Measurements from ENCODE around the gene UNC5C. TPM values are rescaled to one million over a fixed set of nuclear protein-coding genes. Genes with fewer than 3 reads are reported as not detected.
A peak's percentile ranks its signal among the peaks of the same experiment; 100 is the strongest.

The UNC5C gene
- total RNA-seq, 2 donors from 2014 or later, result not detected

DNA sequence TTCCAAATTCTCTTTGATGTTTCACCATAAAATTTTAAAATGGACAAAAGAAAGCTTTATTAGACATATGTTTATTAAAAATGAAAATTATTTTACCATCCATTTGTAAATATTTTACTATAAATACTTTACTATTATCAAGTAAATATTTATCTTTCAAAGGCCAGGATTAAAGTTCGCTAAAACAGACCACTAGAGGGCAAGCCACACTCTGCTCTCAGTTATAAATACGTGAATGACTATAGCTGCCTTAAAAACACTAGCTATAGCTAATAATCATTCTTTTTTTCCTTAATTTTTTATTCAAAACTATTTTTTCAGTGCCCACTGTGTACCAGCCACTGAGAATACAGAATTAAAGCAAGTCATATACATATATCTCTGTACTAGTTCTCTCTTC lies 38.6 kb downstream of the UNC5C start:
- no peak for DNase-seq (ENCODE audit: low spot score in 2 of 2)
- no peak for ATAC-seq
- Mint-ChIP-seq H3K9me3 (peaks cover 4 to 5% of the 10 kb centered on the region in 2 donors), H3K27ac (no peak overlapping the region), H3K36me3 (peaks cover 0 to 6% of the 10 kb centered on the region in 2 donors)

DNA sequence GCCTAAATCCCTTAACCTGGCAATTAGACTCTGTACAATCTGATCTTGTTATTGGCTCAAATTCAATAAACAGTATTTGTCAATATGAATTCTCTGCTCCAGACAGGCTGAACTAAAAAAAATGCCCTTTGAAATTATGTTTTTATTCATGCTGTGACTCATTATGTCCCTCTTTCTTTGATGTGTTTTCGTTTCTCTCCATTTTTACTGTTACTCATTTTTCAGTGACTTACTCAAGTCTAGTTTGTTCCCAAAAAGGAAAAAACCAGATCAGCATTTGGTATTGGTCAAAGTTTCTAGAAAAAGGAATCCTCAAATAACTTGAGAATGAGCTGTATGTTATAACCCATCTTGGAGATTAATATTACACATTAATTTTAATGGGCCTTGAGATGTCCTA lies 40.4 kb downstream of the UNC5C start:
- peaks cover 4 to 5% of the 10 kb centered on the region in 2 donors for H3K9me3 Mint-ChIP-seq
- H3K36me3 Mint-ChIP-seq, result peaks cover 0 to 6% of the 10 kb centered on the region in 2 donors
- no peak overlapping the region for H3K27ac Mint-ChIP-seq
- ATAC-seq (peak; percentile 52 to 88), DNase-seq (ENCODE audit: low spot score in 2 of 2) (no peak)

DNA sequence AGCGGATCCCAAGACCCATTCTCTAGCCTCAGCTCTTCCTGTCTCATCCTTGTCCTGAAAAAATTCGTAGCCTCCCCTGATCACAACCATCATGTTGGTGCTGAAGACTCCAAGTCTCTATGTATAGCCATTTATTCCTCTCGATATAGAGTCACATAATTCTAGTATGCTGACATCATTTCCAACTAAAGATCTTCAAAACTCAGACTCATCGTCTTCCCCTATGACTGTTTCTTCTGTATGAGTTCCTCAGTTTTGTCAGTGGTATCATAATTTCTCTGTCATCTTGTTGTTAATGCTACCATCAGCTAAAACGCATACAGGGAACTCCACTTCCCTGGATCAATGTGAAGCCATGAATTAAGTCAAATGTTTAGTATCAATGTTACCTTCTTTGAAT lies 41.2 kb downstream of the UNC5C start:
- Mint-ChIP-seq H3K27ac (no peak overlapping the region), H3K36me3 (peaks cover 0 to 6% of the 10 kb centered on the region in 2 donors), H3K9me3 (peaks cover 4 to 5% of the 10 kb centered on the region in 2 donors)
- ATAC-seq (peak in 1 of 2 donors; percentile 83), DNase-seq (ENCODE audit: low spot score in 2 of 2) (no peak)

DNA sequence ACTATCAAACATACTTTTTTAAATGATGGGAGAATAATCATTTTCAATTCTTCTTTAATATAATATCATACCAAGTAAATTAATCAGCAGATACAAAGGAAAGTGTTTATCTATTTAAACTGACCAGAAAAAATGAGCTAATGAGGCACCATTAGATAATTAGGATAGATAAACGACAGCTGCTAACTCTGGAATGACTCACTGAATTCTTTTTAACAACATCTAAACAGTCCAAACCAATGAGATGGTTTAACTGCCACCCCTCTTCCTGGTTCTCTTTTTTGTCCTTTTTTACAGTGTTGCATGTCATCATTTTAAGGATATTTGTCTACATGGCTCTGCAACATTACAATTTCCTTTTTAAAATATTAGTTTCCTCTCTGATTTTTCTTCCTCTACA lies 41.6 kb downstream of the UNC5C start:
- H3K9me3 Mint-ChIP-seq, result peaks cover 4 to 5% of the 10 kb centered on the region in 2 donors
- no peak for DNase-seq (ENCODE audit: low spot score in 2 of 2)

DNA sequence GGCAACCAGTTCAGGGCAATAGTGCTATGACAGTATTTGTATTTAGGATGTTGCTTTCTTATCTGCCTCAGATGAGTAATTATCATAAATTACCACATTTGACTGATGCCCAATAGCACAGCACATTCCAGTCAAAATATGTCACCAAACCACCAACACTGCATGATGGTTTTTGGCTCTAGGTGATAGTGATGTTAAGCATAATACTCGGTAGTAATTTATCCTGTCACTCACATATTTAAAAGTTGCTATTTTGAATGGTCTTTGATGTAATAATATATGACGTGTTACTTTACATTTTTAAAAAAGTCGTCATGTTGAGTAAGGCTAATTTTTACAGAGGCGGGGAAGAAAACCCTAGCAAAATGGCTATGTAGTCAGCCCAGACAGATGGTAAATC lies 42.5 kb downstream of the UNC5C start:
- H3K36me3 Mint-ChIP-seq, result peaks cover 0 to 6% of the 10 kb centered on the region in 2 donors
- ATAC-seq, result no peak

More for the DNA sequence above, 41.6 kb downstream of the UNC5C start:
- Mint-ChIP-seq H3K36me3 (peaks cover 0 to 6% of the 10 kb centered on the region in 2 donors), H3K27ac (no peak overlapping the region)
- no peak for ATAC-seq

DNA sequence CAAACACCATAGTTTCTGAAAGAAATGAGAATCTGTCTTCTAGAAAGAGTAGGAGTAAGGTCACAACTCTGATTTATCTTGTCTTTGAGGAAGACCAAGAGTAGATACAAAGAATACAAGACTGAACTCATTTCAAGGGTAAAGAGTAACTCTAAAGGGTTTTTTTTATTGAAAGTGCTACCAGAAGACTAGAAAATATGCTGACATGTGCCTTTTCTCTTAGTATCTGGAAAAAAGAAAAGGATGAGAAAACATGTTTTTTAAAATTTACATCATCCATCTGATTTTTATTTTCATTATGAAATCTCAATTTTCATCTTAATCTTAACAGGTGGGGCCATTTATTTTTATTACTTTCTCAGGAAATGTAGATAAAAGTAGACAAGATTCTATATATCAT lies 43.0 kb downstream of the UNC5C start:
- Mint-ChIP-seq H3K9me3 (peaks cover 4 to 5% of the 10 kb centered on the region in 2 donors), H3K36me3 (peaks cover 0 to 6% of the 10 kb centered on the region in 2 donors), H3K27ac (no peak overlapping the region)
- DNase-seq (ENCODE audit: low spot score in 2 of 2) (no peak), ATAC-seq (no peak)

More for the DNA sequence above, 42.5 kb downstream of the UNC5C start:
- Mint-ChIP-seq H3K9me3 (peaks cover 4 to 5% of the 10 kb centered on the region in 2 donors), H3K27ac (no peak overlapping the region)
- no peak for DNase-seq (ENCODE audit: low spot score in 2 of 2)

DNA sequence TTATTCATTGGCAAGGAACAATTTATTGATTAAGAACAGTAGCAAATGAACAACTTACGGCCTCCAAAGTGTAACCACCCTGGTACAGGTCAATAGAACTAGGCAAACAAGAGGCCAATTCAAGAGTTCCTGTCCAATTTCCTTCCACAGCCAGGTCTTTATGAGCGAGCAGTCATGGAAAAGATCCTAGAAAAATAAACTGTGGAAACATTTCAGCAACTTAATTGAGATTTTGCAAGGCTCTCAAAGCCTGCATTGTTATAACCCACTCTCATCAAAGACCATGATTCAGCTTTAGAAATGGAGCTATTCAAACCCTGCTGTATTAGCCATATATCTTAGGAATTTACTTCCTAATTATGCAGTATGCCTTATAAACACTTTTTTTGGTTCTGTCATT lies 43.6 kb downstream of the UNC5C start:
- DNase-seq (ENCODE audit: low spot score in 2 of 2), result no peak
- no peak for ATAC-seq
- H3K9me3 Mint-ChIP-seq, result peaks cover 4 to 5% of the 10 kb centered on the region in 2 donors
- peaks cover 0 to 6% of the 10 kb centered on the region in 2 donors for H3K36me3 Mint-ChIP-seq
- no peak overlapping the region for H3K27ac Mint-ChIP-seq

DNA sequence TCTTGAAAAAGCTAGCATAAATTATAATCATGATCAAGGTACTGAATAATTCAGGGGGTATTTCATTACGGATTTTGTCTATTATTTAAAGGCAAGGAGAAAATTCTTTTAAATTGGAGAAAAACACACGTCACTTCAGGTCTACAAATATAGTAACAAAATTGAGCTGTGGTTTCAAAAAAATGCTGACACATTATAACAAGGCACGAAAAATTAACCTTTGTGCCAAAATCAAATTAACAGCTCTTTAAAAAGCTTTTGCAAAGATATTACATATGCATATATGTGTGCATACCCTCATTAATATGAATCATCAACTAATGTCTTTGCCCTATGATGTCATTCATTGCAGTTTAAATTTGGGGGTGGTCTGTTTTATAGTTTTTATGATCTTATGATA lies 44.3 kb downstream of the UNC5C start:
- H3K27ac Mint-ChIP-seq, result no peak overlapping the region
- H3K9me3 Mint-ChIP-seq, result peaks cover 4 to 5% of the 10 kb centered on the region in 2 donors
- ATAC-seq (no peak), DNase-seq (ENCODE audit: low spot score in 2 of 2) (no peak)
- peaks cover 0 to 6% of the 10 kb centered on the region in 2 donors for H3K36me3 Mint-ChIP-seq

DNA sequence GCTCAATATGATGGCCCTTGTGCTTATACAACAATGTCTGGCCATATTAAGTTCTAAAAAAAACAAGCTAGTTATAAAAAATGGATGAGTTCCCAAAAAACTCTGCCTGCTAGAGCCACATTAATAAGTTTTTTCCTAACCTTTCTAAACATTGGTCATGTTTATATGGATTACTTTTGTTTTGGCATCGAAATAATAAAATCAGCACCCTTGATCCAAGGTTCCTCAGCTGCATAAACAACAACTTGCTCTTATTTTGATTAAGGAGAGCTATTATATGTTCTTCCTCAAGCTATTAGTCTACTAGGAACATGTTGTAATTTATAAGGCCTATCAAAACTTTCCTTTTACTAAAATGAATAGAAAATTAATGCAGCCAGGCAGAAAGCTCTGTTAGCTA lies 48.4 kb downstream of the UNC5C start:
- Mint-ChIP-seq H3K36me3 (no peaks in the 10 kb centered on the region), H3K9me3 (no peaks in the 10 kb centered on the region), H3K27ac (no peak overlapping the region)
- ATAC-seq, result no peak
- no peak for DNase-seq (ENCODE audit: low spot score in 2 of 2)

DNA sequence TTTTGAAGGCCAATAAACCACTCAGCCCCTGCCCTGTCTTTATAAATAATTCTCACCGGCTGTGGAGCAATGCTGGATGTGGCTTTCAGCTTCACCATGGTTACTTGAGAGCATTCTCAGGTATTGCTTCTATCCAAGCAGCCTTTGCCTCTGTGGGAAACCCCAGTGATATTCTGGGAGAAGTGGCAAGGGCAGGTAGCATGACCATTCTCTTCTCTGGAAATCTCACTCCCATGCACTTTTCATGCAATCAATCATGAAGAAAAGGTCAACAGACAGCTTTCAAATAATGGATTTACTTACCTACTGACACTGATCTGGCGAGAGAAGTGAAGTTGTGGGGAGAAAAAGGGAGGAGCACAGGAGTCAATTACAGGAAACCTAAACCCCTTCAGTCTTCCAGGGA lies 49.5 kb downstream of the UNC5C start:
- Mint-ChIP-seq H3K36me3 (no peaks in the 10 kb centered on the region), H3K27ac (no peak overlapping the region), H3K9me3 (no peaks in the 10 kb centered on the region)
- ATAC-seq (no peak), DNase-seq (ENCODE audit: low spot score in 2 of 2) (no peak)

DNA sequence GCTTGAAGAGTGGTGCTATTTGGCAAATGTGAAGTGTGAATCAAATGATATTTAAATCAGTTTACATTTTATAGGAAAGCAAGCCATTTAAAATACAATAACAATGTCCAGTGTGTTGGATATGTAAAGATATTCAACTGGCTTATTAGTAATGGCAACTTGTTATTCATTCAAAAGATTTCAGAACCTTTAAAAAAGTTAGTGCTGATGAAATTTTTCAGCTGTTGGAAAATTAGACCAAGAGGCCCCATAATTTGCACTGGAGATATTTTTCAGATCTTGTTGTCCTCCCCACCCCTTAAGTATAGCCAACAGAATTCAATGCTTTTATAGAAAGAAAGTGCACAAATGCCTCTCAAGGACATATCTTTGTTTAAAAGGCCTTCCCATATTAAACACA lies 54.6 kb downstream of the UNC5C start:
- Mint-ChIP-seq H3K27ac (no peak overlapping the region), H3K9me3 (no peaks in the 10 kb centered on the region), H3K36me3 (no peaks in the 10 kb centered on the region)
- ATAC-seq (no peak), DNase-seq (ENCODE audit: low spot score in 2 of 2) (no peak)

DNA sequence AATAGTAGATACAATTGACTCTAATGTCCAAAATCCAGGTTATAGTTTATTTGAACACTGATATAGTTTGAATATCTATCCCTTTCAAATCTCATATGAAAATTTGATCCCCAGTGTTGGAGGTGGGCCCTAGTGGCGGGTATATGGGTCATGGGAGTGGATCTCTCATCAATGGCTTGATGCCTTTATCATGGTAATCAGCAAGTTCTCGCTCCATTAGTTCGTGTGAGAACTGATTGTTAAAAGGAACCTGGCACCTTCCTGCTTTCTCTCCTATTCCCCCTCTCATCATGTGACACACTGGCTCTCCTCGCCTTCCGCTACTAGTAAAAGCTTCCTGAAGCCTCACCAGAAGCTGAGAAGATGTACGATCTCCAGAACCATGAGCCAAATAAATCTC lies 70.1 kb downstream of the UNC5C start:
- DNase-seq (ENCODE audit: low spot score in 2 of 2) (no peak), ATAC-seq (no peak)
- no peak overlapping the region for H3K27ac Mint-ChIP-seq
- no peaks in the 10 kb centered on the region for H3K36me3 Mint-ChIP-seq
- no peaks in the 10 kb centered on the region for H3K9me3 Mint-ChIP-seq

DNA sequence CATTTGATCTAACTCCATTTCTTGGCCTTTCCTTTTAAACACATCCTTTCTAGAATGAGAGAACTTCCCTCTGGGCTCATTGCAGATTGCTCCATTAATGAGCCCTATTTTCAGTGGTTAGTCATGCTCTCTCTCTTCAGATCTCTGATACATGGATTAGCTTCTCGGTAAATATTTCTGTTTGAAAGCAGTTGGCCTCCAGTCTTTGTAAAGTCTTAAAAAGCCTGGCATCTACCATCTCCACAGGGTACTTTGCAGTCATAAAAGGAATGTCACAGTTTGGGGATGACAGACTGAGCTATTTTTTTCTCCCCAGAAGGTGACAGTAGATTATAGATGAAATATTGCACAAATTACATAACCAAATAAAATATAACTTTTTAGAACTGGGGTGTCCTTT lies 72.7 kb downstream of the UNC5C start:
- DNase-seq (ENCODE audit: low spot score in 2 of 2) (no peak), ATAC-seq (no peak)
- Mint-ChIP-seq H3K27ac (no peak overlapping the region), H3K36me3 (no peaks in the 10 kb centered on the region), H3K9me3 (no peaks in the 10 kb centered on the region)

DNA sequence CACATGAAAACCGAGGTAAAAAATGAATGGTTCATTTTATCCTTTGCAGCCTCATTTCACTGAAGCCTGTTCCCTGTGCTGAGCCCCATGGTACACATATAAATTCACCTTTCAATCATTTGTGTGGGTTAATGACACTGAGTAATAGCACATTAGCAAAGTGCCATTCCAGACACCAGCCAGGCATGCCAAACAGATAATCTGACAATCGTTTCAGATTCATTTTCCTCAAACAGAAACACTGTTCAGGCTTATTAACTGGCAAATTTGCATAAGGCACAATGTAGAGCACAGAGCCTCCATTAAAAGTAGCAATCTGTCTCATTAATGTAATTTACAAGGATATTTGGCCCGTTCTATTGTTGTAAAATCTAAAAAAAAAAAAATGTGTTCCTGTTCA lies 76.2 kb downstream of the UNC5C start:
- H3K36me3 Mint-ChIP-seq, result no peaks in the 10 kb centered on the region
- DNase-seq (ENCODE audit: low spot score in 2 of 2), result no peak
- ATAC-seq, result no peak
- no peak overlapping the region for H3K27ac Mint-ChIP-seq
- no peaks in the 10 kb centered on the region for H3K9me3 Mint-ChIP-seq

DNA sequence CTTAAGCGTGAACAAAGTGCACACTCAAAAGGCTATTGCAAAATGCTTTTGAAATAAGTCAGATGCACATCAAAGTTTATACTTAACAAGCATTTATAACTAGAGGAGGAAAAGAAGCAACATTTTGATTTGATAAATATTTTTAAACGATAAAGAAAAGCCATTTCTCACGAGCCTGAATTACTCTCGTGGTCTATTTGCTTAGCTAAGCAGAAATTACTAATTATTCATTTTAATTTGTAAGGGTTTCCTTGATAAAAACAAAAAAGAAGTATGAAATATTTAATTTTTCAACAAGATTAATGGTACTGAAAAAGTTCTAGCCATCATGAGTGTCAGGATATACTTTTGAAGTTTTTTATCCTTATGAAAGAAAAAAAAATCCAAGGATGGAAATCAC lies 78.2 kb downstream of the UNC5C start:
- no peak for ATAC-seq
- no peaks in the 10 kb centered on the region for H3K9me3 Mint-ChIP-seq

DNA sequence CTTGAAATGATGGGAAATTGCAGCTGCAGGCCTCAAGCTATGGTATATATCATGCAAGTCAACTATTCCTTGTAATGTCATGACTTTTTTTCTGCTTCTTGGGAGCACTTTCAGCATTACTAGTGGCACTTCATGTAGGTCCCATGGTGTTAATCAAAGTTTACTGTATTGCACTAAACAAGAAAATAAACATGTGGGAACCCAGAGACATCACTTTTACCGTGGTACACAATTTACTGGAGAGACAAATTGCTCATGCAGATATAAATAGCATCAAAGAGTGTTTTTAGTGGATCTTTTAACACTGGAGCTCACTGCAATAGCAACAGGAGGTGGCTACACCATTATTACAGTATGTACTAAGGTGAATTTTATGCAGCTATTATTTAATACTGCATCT lies 79.2 kb downstream of the UNC5C start:
- no peaks in the 10 kb centered on the region for H3K36me3 Mint-ChIP-seq
- no peak for DNase-seq (ENCODE audit: low spot score in 2 of 2)

More for the DNA sequence above, 78.2 kb downstream of the UNC5C start:
- no peak overlapping the region for H3K27ac Mint-ChIP-seq
- DNase-seq (ENCODE audit: low spot score in 2 of 2), result no peak
- H3K36me3 Mint-ChIP-seq, result no peaks in the 10 kb centered on the region

DNA sequence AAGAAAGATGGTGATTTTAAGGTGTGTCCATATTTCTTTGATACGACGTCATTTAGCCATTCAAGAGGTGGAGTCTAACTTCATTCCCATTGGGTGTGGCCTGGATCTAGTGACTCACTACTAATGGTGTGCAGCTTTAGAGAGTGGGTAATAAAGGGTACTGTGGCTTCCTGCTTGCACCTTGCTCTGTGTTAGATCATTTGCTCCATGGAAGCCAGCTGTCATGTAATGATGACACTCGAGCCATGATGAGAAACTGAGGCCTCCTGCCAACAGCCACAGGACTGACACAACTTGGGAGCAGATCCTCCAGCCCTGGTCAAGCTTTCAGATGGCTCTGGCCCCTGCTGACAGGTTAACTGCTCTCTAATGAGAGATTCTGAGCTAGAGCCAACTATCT lies 82.0 kb downstream of the UNC5C start:
- Mint-ChIP-seq H3K36me3 (no peaks in the 10 kb centered on the region), H3K27ac (no peak overlapping the region), H3K9me3 (no peaks in the 10 kb centered on the region)
- no peak for ATAC-seq
- DNase-seq (ENCODE audit: low spot score in 2 of 2), result no peak

More for the DNA sequence above, 79.2 kb downstream of the UNC5C start:
- H3K27ac Mint-ChIP-seq, result no peak overlapping the region
- H3K9me3 Mint-ChIP-seq, result no peaks in the 10 kb centered on the region
- no peak for ATAC-seq

DNA sequence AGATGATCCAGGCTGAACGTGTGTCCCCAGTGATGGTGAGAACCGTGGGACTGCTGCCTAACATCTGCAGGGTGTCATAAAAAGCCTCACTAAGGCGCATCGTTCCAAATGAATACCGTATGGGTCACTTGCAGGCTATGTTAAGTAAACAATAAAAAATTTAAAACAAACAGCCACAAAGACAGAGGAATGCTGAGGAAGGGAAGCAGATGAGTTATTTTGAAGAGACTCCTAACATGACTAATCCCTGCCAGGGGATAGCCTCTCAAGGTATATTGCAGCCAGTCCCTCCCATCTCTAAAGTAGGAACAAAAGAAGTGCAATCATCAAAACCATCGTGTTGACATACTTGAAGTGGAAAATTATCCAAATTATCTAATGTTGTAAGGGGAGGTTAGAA lies 83.8 kb downstream of the UNC5C start:
- no peaks in the 10 kb centered on the region for H3K36me3 Mint-ChIP-seq
- H3K27ac Mint-ChIP-seq, result no peak overlapping the region
- ATAC-seq (no peak), DNase-seq (ENCODE audit: low spot score in 2 of 2) (no peak)
- peaks cover 0 to 4% of the 10 kb centered on the region in 2 donors for H3K9me3 Mint-ChIP-seq

DNA sequence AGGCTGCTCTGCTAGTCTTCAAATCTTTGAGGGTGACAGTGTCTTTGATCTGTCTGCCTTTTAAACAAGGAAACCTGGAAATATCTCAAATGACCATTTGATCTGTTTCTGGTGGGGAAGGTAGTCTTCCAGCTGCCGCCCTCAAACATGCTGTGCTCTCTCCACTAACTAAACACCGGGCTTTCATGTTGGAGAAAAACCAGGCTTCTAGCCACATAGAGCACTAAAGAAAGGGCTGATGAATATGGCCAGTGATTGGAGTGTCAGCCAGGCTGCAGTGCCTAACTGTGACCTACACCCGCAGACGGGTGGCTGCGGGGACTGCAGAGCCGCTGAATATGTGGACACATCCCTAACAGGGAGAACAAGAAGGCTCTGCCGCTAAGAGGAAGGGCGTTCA lies 85.9 kb downstream of the UNC5C start:
- no peaks in the 10 kb centered on the region for H3K36me3 Mint-ChIP-seq
- peaks cover 0 to 4% of the 10 kb centered on the region in 2 donors for H3K9me3 Mint-ChIP-seq
- no peak overlapping the region for H3K27ac Mint-ChIP-seq
- DNase-seq (ENCODE audit: low spot score in 2 of 2) (no peak), ATAC-seq (no peak)
